Mononuclear cell (primary cell): Measurements from ENCODE around the gene ADORA2A. TPM values are rescaled to one million over a fixed set of nuclear protein-coding genes. Genes with fewer than 3 reads are reported as not detected.

ENCODE experiments used
- H3K27me3 ChIP-seq: 2 replicates; pipeline ENCODE4 v1.6.0; 2011; ENCODE audit warnings: low read length, control low read depth; ENCODE audit not compliant: insufficient read depth
- H3K4me1 ChIP-seq: 2 replicates; pipeline ENCODE4 v1.5.1; 2011; ENCODE audit warnings: mild to moderate bottlenecking, low read length, control low read depth; ENCODE audit not compliant: insufficient read depth
- H3K4me3 ChIP-seq: 2 replicates; pipeline ENCODE4 v1.5.1; 2011; ENCODE audit warnings: mild to moderate bottlenecking, low read length, moderate library complexity
- H3K9me3 ChIP-seq: 2 replicates; pipeline ENCODE4 v1.5.1; 2011; ENCODE audit warnings: low read depth, mild to moderate bottlenecking, control low read depth, low read length
- total RNA-seq: library from RNA; depleted of rRNA; stranded (reverse); fragments of >200 nt; gene quantifications from one replicate; pipeline ENCODE4 v1.2.3, GENCODE V29; 2012

ADORA2A gene
- total RNA-seq, 1 donor = 34.3 TPM

DNA sequence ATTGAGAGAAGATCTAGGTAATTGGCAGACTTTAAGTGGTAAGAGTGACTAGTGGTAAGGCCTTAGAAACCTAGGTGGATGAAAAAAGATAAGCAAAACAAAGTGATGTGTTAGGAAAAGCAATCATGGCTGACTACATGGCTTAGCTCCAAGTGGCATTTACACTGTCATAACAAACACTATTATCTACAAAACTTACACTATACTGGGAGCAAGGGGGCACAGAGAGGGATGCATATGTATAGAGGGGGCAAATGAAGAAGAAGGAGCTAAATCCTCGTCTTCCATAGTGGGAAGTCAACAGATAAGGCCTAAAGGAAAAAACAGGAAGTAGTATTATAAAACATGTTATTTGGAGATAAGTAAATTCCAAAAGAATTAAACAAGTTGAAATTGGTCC, 32.5 kb downstream of the ADORA2A start:
- Histone ChIP-seq H3K4me1 (peaks cover 30% of the 10 kb centered on the region), H3K4me3 (no peak overlapping the region), H3K27me3 (no peaks in the 10 kb centered on the region), H3K9me3 (no peaks in the 10 kb centered on the region)

DNA sequence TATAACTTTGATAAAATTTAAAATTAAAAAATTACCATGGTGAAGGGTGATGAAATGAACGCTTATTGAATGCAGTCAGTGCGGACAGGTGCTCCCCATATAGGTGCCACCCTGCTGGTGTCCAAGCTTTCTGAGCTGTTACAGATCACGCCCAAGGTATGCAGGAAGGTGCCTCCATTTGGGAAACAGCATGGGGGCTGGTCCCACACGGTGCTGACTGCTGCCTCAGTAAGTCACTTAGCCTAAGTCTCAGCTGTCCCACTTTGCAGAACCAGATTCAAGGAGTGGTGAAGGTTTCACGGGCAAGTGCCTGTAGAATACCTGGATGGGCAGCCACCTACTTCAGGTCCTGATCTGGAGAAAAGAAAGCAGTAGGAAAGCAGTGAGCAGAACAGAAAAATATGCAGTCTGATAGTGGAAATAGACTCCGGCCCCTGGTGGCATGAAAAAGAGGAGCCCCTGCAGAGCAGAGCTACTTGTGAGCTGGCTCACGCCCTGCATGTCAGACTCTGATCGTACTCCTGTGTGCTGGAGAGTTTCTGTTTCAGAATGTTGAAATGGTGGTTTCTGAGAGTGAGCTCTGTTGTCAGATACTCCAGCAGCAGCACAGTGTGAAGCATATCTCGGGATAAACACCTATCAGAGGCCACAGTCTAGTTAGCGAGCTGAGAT, 33.2 kb downstream of the ADORA2A start:
- Histone ChIP-seq H3K9me3 (no peaks in the 10 kb centered on the region), H3K4me3 (no peak overlapping the region), H3K4me1 (peaks cover 30% of the 10 kb centered on the region), H3K27me3 (no peaks in the 10 kb centered on the region)

DNA sequence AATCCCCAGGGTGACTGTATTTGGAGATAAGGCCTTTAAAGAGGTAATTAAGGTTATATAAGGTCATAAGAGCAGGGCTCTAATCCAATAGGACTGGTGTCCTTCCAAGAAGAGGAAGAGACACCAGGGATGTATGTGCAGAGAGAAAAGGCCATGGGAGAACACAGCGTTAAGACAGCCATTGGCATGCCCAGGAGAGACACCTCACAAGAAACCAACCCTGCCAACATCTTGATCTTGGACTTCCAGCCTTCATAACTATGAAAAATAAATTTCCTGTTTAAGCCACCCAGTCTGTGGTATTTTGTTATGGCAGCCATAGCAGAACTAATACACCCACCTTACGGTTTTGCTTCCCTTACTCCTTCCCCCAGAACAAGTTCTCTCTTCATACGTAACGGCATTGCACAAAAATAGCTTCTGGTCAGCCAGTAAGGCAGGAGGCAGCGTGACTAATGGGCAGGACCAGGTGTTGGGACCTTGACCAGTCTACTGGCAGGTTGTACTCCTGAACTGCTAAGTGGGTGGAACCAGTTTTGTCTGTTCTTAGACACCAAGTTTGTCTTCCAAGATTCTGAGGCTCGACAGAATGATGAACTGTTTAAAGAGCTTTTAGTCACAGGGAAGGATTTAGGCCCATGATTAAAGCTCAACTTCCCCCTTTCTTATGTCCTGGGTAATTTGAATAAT, 35.8 kb downstream of the ADORA2A start:
- H3K9me3 ChIP-seq = no peaks in the 10 kb centered on the region
- H3K27me3 ChIP-seq = no peaks in the 10 kb centered on the region
- H3K4me1 ChIP-seq = peaks cover 54% of the 10 kb centered on the region
- H3K4me3 ChIP-seq = no peak overlapping the region

DNA sequence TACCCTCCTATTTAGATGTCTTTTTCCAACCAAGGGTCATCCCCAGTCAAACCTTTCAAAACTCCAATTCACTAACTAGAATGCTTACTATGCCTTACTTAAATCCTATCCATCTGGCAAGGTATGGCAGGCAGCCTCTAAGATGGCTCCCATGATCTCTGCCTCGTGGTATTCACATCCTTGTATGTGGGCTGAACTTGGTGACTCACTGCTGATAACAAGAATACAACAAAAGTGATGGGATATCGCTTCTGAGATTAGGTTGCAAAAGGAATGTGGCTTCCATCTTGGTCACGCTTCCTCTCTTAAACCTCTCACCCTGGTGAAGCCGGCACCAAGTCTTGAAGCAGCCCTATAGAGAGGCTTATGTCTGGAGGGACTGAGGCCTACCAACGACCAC, 38.2 kb downstream of the ADORA2A start:
- no peaks in the 10 kb centered on the region for H3K27me3 ChIP-seq
- peaks cover 48% of the 10 kb centered on the region for H3K4me1 ChIP-seq
- H3K9me3 ChIP-seq = no peaks in the 10 kb centered on the region
- H3K4me3 ChIP-seq = no peak overlapping the region

DNA sequence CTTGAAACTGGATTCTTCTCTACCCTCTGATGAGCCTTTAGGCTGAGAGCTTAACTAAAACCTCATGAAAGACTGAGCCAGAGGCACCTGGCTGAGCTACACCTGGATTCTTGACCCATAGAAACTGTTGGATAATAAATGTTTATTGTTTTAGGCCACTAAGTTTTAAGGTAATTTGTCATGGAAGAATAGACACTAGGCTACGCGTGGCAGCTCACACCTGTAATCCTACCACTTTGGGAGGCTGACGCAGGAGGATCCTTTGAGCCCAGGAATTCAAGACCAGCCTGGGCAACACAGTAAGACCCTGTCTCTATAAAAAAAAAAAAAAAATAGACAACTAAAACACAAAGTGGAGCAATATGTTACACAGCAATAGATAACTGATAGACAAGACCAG, 38.6 kb downstream of the ADORA2A start:
- Histone ChIP-seq H3K9me3 (no peaks in the 10 kb centered on the region), H3K4me3 (no peak overlapping the region), H3K4me1 (peaks cover 44% of the 10 kb centered on the region), H3K27me3 (no peaks in the 10 kb centered on the region)

DNA sequence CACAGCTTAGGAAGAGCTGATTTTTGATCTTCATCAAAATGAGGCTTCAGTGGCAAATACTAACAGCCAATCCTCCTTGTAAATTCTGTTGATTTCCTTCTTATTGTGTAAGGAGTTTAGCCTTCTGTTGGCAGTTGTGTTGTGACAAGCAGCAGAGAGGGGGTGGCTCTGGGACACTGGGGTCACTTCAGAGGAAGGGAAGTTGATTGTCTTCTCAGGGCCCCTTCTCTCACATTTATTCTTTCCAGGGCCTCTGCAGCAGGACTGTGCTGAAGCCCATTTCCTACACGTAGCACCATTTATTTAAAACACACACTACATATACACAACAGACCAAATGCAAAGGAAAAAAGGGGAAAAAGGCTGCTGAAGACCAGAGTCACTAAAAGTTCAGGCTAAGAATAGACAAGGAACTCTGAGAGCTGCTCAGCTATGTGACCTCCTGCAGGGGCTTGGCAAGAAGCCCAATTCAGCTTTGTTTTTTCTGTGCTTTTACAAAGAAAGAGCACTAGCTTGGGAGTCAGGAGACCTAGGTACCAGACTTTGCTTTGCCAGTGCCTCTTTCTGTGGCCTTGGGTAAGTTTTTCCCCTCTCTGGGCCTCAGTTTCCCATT, 39.4 kb downstream of the ADORA2A start:
- Histone ChIP-seq H3K27me3 (no peaks in the 10 kb centered on the region), H3K4me3 (no peak overlapping the region), H3K9me3 (no peaks in the 10 kb centered on the region), H3K4me1 (peaks cover 43% of the 10 kb centered on the region)

DNA sequence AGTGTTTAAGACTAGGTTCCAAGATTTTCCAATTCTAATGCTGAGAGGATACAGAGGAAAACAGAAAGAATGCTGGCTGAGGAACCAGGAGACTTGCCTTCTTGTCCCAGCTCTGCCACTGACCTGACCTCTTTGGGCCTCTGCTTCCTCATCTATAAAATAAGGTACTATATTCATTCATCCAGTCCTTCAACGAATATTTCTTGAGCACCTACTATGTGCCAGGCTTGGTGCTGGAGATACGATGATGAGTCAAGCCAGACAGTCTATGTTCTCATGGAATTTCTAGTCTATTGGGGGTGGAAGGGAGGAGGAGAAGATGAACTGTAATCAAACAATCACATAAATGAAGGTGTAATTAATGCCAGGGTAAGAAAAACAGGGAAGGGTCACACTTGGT, 39.9 kb downstream of the ADORA2A start:
- H3K4me3 ChIP-seq = no peak overlapping the region
- H3K27me3 ChIP-seq = no peaks in the 10 kb centered on the region
- H3K4me1 ChIP-seq = peaks cover 40% of the 10 kb centered on the region
- no peaks in the 10 kb centered on the region for H3K9me3 ChIP-seq

DNA sequence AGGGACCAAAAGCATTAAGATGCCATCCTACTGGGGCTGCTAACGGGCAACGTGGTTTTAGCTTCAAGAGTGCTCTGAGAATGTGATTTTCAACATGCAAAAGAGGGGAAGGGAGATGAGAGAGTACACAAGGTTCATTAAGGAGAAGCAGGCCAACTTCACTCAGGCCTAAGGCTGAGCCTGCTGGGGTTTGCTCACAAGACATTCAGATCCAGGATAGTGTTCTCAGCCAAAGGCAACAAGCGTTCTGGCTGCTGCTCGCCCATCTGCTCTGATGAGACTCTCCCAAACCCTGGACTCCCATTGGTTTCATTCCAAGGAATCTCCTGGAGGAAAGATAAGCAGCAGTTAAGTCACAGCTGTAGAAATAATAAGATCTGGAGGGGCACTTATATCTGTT, 44.2 kb downstream of the ADORA2A start:
- H3K9me3 ChIP-seq = no peaks in the 10 kb centered on the region
- H3K27me3 ChIP-seq = no peaks in the 10 kb centered on the region
- no peak overlapping the region for H3K4me3 ChIP-seq
- peaks cover 47% of the 10 kb centered on the region for H3K4me1 ChIP-seq

DNA sequence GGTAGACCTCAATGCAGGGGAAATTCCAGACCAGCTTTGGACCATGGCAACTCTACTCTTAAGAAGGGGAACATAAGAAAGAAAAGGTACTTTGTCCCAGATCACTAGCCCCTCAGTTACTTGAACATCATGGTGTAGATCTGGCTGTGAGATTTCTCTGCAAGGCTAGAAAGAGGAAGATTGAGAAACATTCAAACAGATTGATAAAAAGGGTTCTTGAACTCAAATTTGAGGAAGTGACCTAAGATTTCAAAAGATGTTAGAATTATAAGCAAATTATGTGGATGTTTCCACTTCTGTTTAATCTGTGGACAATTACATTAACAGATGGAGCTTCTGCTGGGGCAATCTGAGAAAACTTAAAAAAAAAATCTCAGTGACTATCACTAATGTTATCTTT, 45.9 kb downstream of the ADORA2A start:
- Histone ChIP-seq H3K4me3 (no peak overlapping the region), H3K27me3 (no peaks in the 10 kb centered on the region), H3K9me3 (no peaks in the 10 kb centered on the region), H3K4me1 (peaks cover 30% of the 10 kb centered on the region)

DNA sequence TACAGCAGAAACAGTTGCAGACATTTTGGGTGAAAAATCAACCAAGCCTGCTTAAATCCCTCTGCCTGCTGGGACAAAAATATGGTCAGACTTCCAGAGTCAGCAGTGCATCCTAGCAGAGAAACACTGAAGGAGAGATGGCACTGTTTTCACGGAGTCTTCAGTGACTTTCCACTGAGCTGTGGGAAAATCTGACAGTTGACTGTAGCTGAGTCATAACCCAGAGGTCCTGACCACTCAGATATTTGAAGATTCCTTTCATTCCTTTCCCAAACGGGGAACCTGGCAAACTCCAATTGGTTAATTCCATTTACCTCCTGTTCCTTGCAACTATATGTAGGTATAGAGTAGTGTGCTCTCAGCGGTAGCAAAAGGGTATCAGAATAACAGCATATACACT, 46.8 kb downstream of the ADORA2A start:
- no peaks in the 10 kb centered on the region for H3K27me3 ChIP-seq
- H3K4me3 ChIP-seq = no peak overlapping the region
- no peaks in the 10 kb centered on the region for H3K9me3 ChIP-seq
- H3K4me1 ChIP-seq = peaks cover 30% of the 10 kb centered on the region

DNA sequence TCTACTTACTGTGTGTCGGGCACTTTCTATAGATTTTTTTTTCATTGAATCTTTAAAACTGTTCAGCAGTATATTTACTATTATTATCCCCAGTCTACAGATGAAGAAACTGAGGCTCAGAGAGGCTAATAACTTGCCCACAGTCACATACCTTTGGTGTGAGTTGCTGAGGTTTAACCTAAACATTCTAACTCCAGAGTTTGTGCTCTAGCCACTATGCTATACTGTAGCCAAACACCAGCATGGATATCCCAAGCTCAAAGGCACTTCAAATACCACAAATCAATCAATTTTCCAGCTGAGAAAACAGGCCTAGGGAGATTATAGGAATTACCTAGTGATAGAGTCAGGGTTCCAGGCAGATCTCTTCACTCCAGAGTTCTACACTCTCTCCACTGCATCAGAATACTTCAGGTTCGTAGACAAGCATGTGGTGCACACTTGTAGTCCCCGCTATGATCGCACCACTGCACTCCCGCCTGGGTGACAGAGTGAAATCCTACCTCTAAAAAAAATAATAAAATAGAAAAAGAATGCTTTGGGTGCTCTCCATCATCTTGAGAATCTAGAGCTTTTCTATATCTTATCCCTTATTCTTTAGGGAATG, 47.4 kb downstream of the ADORA2A start:
- H3K27me3 ChIP-seq = no peaks in the 10 kb centered on the region

DNA sequence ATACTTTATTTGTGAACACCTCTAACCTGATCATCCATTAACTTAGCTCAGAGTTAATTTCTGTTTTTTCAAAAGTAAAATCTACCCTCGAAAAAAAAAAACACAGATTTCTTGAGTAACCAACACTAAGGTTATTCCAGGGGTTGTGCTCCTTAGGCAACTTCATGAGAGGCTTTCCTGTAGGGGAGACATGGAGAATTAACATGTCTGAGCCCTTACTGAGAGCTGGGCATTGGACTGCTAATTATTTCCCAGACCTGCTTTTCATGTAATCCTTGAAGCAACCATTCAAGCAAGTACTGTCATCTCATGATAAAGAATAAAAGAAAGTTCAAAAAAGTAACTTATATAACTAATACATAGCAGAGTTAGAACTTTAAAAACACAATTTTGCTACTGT, 54.2 kb downstream of the ADORA2A start:
- Histone ChIP-seq H3K4me1 (peaks cover 49% of the 10 kb centered on the region), H3K4me3 (no peak overlapping the region), H3K9me3 (no peaks in the 10 kb centered on the region), H3K27me3 (no peaks in the 10 kb centered on the region)

More for the DNA sequence above, 47.4 kb downstream of the ADORA2A start:
- H3K9me3 ChIP-seq = no peaks in the 10 kb centered on the region
- peaks cover 30% of the 10 kb centered on the region for H3K4me1 ChIP-seq
- H3K4me3 ChIP-seq = no peak overlapping the region

DNA sequence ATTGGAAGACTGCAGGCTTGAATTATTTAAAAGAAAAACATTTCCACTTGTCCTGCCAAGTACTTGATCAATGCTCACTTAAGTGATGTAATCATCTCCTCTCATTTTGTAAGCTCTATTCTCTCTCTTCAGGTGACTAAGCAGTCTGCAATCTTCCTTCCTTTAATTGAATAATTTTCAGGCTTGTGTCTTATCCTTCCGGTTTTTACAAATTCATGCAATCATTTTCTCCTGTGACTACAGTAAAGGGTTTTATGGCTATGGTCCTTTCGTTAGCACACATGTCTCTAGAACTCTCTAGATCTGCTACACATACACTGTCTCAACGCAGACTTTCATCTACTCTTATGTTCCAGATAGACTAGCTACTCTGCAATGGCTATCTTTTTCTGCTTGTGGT, 55.2 kb downstream of the ADORA2A start:
- Histone ChIP-seq H3K9me3 (no peaks in the 10 kb centered on the region), H3K27me3 (no peaks in the 10 kb centered on the region), H3K4me3 (no peak overlapping the region), H3K4me1 (peaks cover 51% of the 10 kb centered on the region)

DNA sequence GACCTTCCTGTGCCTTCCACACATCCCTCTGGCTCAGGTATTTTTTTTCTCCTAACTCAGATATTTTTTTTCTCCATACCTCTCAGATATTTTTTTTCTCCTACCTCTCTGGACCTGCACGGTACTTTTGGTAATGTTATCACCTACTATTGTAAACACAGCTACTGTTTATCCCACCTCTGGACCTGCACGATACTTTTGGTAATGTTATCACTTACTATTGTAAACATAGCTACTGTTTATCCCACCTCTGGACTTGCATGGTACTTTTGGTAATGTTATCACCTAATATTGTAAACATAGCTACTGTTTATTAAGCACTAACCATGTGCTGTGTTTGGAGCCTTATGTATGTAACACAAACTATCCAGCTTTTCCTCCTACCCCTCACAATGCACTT, 55.6 kb downstream of the ADORA2A start:
- H3K27me3 ChIP-seq = no peaks in the 10 kb centered on the region
- H3K4me3 ChIP-seq = no peak overlapping the region
- H3K9me3 ChIP-seq = no peaks in the 10 kb centered on the region
- H3K4me1 ChIP-seq = peaks cover 51% of the 10 kb centered on the region

DNA sequence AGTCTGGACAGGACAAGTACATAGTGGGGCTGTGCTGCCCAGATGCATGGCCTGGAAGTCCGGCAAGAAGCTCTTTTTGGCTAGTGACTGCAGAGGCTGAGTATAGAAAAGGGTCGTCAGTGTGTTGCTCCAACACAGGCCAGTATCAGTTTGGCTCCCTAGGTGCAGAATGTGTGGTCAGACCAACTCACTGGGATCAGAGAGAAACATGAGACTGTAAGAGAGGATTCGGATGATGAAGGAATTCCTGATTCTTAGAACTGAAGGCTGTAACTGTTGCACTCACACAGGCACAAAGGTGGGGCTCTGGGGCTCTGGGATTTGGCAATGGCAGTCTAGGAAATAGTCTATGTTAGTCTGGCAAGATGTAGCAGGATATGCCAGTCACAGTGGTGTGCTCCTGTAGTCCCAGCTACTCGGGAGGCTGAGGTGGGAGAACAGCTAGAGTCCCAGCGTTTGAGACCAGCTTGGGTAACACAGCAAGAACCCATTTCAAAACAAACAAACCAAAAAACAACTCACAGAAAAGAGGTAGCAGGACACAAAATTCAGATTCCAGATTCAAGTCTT, 56.7 kb downstream of the ADORA2A start:
- Histone ChIP-seq H3K27me3 (no peaks in the 10 kb centered on the region), H3K4me3 (no peak overlapping the region), H3K4me1 (peaks cover 51% of the 10 kb centered on the region), H3K9me3 (no peaks in the 10 kb centered on the region)
